ENCODE measurements around the gene DTNBP1.

GRCh38 chr6:15533379-15534026 lies 129.3 kb downstream of the DTNBP1 start:
- TF ChIP-seq EP300 (IDR thresholded peaks at IDR 0.05): no peak
- TF ChIP-seq POLR2A (IDR thresholded peaks at IDR 0.05): no peak
- no peak for TF ChIP-seq POLR2AphosphoS5 (IDR thresholded peaks at IDR 0.05)
